Stimulated activated CD4-positive, alpha-beta T cell treated with anti-CD3 and anti-CD28 coated beads, Interleukin-15, amount 100 ng/mL, for 48 hours (primary cell): Measurements from ENCODE around the gene DHX32.

Source experiments
- DNase-seq, 2 donors: peaks; one replicate each; pipeline ENCODE4 v3.0.0-alpha.2; 2020; ENCODE audit warnings: low read depth in 2 of 2

DHX32 gene

GRCh38 chr10:125811251-125811650 lies 69.8 kb downstream of the DHX32 start:
- DNase-seq, result no peak

GRCh38 chr10:125808047-125808446 lies 73.0 kb downstream of the DHX32 start:
- no peak for DNase-seq

GRCh38 chr10:125802739-125803138 lies 78.4 kb downstream of the DHX32 start:
- DNase-seq, result no peak

GRCh38 chr10:125802131-125802530 lies 79.0 kb downstream of the DHX32 start:
- DNase-seq, result no peak

GRCh38 chr10:125801574-125801973 lies 79.5 kb downstream of the DHX32 start:
- DNase-seq, result no peak

GRCh38 chr10:125799451-125800182 lies 81.5 kb downstream of the DHX32 start:
- DNase-seq, result no peak

- DNase-seq, result no peak
Observed at GRCh38 chr10:125797994-125798662, 83.0 kb downstream of the DHX32 start.

GRCh38 chr10:125797424-125797823 lies 83.7 kb downstream of the DHX32 start:
- no peak for DNase-seq

GRCh38 chr10:125795637-125796190 lies 85.4 kb downstream of the DHX32 start:
- no peak for DNase-seq

- no peak for DNase-seq
Observed at GRCh38 chr10:125795128-125795527, 86.0 kb downstream of the DHX32 start.

- DNase-seq, result no peak
Observed at GRCh38 chr10:125792342-125793300, 88.5 kb downstream of the DHX32 start.

GRCh38 chr10:125788156-125789034 lies 92.7 kb downstream of the DHX32 start:
- DNase-seq, result no peak
